ENCODE measurements around the gene JPT2. TPM values are rescaled to one million over a fixed set of nuclear protein-coding genes. Genes with fewer than 3 reads are reported as not detected.
A peak's percentile ranks its signal among the peaks of the same experiment; 100 is the strongest.

JPT2 gene
- total RNA-seq: 10 to 100 TPM; 25.8 to 27.9 TPM
- polyA plus RNA-seq (ENCODE audit: insufficient read depth, low read depth, low replicate concordance): 45.2 TPM
- long read RNA-seq, donor 1, transcript JPT2-201 (5 exons, 3,718 nt): major isoform, 20 of 26 reads
- long read RNA-seq, donor 1, partial matches to known transcripts: 0 of 26 reads
- long read RNA-seq, donor 1, other reads (novel, unspliced or antisense): 0 of 26 reads
- long read RNA-seq, donor 2, transcript JPT2-201 (5 exons, 3,718 nt): major isoform, 16 of 21 reads
- long read RNA-seq, donor 2, partial matches to known transcripts: 0 of 21 reads
- long read RNA-seq, donor 2, other reads (novel, unspliced or antisense): 0 of 21 reads

- H3K27ac ChIP-seq: peak within 1 kb of the TSS; percentile 36 to 77
- no peaks in the 10 kb centered on the region for H3K36me3 ChIP-seq (ENCODE audit: low read depth, missing control alignments)
- peak; percentile 99 for DNase-seq
- intact Hi-C loops (cut with DNase I; ENCODE audit: low total_unique reads): no loop called here
- H3K9me3 ChIP-seq: no peaks in the 10 kb centered on the region
- peak within 1 kb of the TSS; percentile 67 to 79 for H3K4me3 ChIP-seq
- TF ChIP-seq POLR2A (IDR thresholded peaks at IDR 0.05): no peak
- TF ChIP-seq, protein P1, sequence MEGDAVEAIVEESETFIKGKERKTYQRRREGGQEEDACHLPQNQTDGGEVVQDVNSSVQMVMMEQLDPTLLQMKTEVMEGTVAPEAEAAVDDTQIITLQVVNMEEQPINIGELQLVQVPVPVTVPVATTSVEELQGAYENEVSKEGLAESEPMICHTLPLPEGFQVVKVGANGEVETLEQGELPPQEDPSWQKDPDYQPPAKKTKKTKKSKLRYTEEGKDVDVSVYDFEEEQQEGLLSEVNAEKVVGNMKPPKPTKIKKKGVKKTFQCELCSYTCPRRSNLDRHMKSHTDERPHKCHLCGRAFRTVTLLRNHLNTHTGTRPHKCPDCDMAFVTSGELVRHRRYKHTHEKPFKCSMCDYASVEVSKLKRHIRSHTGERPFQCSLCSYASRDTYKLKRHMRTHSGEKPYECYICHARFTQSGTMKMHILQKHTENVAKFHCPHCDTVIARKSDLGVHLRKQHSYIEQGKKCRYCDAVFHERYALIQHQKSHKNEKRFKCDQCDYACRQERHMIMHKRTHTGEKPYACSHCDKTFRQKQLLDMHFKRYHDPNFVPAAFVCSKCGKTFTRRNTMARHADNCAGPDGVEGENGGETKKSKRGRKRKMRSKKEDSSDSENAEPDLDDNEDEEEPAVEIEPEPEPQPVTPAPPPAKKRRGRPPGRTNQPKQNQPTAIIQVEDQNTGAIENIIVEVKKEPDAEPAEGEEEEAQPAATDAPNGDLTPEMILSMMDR (IDR thresholded peaks at IDR 0.05): no peak
- WGBS, 2 donors: 1 to 11% methylated on average over 3 to 56 of the region's 79 CpGs
- peaks cover 4% of the 10 kb centered on the region for H3K4me1 ChIP-seq
- H3K27me3 ChIP-seq: no peaks in the 10 kb centered on the region
Measured at GRCh38 chr16:1677942-1678499, at the start of gene JPT2. JPT2 (plus strand) TSS chr16:1678279; CDS start chr16:1678313, 34 bp downstream.

DNA sequence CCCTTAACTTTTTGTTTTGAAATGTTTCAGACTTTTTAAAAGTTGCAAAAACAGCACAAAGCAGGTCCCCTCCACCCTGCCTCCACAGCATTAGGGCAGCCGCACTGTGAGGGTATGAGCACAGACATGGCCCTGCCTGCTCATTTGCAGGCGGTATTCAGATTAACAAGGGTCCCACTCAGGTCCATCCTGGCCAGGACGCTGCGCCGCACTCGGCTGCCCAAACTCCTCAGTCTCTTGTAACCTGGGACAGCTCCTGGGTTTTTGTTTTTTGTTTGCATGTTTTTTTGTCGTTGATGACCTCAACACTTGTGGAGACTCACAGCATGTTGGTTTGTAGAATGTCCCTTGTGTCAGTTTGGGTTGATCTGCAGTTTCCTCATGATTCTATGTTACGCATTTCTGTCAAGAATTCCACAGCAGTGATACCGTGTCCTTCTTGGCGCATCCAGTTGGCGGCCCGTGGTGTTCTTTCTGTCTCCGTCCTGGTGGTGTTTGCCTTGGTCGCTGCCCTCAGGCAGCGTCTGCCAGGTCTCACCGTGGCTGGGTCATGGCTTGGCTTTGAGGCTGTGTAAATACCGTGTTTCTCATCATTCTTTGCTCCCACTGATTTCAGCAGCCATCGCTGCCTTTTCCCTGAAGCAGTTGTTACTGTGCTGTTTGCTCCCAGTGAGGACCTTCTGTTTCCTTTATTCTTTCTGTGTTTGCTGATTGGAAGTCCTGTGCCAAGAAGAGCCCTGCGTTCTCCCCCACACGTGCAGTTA, 47.4 kb upstream of the JPT2 start:
- TF ChIP-seq POLR2A (IDR thresholded peaks at IDR 0.05): no peak
- TF ChIP-seq, protein P1 (IDR thresholded peaks at IDR 0.05): no peak
- no peaks in the 10 kb centered on the region for H3K27me3 ChIP-seq
- peak overlapping the region in 1 of 2 donors; percentile 7 for H3K27ac ChIP-seq
- no peak for DNase-seq
- H3K9me3 ChIP-seq: no peaks in the 10 kb centered on the region
- WGBS, 2 donors: 83 to 86% methylated on average over 20 of the region's 20 CpGs
- intact Hi-C loops (cut with DNase I; ENCODE audit: low total_unique reads): no loop called here
- peaks cover 23% of the 10 kb centered on the region for H3K4me1 ChIP-seq
- H3K36me3 ChIP-seq (ENCODE audit: low read depth, missing control alignments): no peaks in the 10 kb centered on the region
- H3K4me3 ChIP-seq: no peak overlapping the region

GRCh38 chr16:1631230-1631629, 46.8 kb upstream of the JPT2 start:
- H3K36me3 ChIP-seq (ENCODE audit: low read depth, missing control alignments): no peaks in the 10 kb centered on the region
- H3K4me1 ChIP-seq: peaks cover 19% of the 10 kb centered on the region
- intact Hi-C loops (cut with DNase I; ENCODE audit: low total_unique reads): no loop called here
- DNase-seq: no peak
- TF ChIP-seq, protein P1 (IDR thresholded peaks at IDR 0.05): no peak
- TF ChIP-seq POLR2A (IDR thresholded peaks at IDR 0.05): no peak
- no peaks in the 10 kb centered on the region for H3K9me3 ChIP-seq
- no peaks in the 10 kb centered on the region for H3K27me3 ChIP-seq
- H3K27ac ChIP-seq: no peak overlapping the region
- no peak overlapping the region for H3K4me3 ChIP-seq
- whole genome bisulfite sequencing, 2 donors: 94 to 95% methylated on average over 9 of the region's 9 CpGs

- H3K27ac ChIP-seq: peak overlapping the region in 1 of 2 donors; percentile 45
- TF ChIP-seq POLR2A (IDR thresholded peaks at IDR 0.05): no peak
- TF ChIP-seq, protein P1 (IDR thresholded peaks at IDR 0.05): no peak
- H3K27me3 ChIP-seq: no peaks in the 10 kb centered on the region
- DNase-seq: no peak
- H3K36me3 ChIP-seq (ENCODE audit: low read depth, missing control alignments): no peaks in the 10 kb centered on the region
- H3K9me3 ChIP-seq: no peaks in the 10 kb centered on the region
- H3K4me1 ChIP-seq: peaks cover 18% of the 10 kb centered on the region
- WGBS, 2 donors: 58 to 76% methylated on average over 18 of the region's 18 CpGs
- intact Hi-C loops (cut with DNase I; ENCODE audit: low total_unique reads): no loop called here
- no peak overlapping the region for H3K4me3 ChIP-seq
Measured at GRCh38 chr16:1631931-1632637, 46.0 kb upstream of the JPT2 start.
